Activated CD8-positive, alpha-beta memory T cell treated with anti-CD3 and anti-CD28 coated beads, Interleukin-2, amount 50 U/mL, for 1 hour (primary cell): ENCODE results near the gene MYEF2.

Source experiments
- DNase-seq: peaks from one replicate; pipeline ENCODE4 v3.0.0-alpha.2; 2020; ENCODE audit errors: extremely low read depth

The MYEF2 gene

DNA sequence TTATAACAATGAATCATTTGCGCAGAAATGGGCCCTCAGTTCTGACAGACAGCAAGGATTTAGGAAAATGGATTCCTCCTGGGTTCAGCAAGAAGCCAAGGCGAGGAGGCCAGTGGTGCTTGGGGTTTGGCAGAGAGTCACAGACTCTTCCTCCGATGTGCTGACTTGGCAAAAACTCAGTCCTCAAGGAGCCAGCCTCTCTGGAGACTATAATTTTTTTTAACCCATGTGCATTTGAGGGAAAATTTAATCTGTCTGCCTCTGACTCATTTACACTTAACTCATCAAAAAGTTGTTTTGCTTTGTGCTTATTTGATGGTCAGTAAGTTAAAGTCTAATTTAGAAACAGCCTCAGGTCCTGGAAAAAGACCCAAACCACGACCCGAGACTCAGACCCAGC is 91.5 kb downstream of the MYEF2 start:
- DNase-seq: no peak

DNA sequence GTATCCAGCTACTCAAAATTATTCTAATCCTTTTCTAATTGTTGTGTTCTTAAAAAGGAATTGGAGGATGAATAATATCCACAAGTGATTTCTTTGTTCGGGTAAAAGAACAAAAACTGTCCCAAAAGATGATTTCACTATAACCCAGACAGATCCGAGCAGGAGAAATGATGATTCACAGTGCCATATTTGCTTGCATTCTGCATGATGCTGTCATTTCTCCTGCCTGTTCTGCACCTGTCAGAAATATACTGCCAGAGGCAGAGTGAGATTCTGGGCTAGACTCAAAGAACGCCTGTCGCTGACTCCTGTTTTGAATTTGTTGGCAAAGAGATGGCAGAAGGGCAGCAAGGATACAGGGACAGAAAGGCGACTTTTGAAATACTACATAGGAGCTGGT is 92.0 kb downstream of the MYEF2 start:
- DNase-seq: no peak

DNA sequence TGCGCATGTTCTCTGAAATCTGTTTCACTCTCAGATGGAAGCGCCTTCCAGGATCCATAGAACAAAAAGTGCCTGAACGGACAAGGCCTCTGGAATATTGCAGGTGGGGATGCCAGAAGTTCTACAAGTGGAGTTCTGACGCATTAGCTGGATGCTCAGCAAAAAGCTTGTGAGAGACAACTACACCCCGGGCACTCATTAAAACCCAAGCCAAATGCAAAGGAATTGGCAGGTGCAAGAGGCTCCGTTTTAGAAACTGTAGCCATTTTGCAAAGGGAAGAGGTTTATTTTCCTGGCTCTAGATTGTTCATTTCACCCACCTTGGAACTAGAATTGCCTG is 92.5 kb downstream of the MYEF2 start:
- no peak for DNase-seq

DNA sequence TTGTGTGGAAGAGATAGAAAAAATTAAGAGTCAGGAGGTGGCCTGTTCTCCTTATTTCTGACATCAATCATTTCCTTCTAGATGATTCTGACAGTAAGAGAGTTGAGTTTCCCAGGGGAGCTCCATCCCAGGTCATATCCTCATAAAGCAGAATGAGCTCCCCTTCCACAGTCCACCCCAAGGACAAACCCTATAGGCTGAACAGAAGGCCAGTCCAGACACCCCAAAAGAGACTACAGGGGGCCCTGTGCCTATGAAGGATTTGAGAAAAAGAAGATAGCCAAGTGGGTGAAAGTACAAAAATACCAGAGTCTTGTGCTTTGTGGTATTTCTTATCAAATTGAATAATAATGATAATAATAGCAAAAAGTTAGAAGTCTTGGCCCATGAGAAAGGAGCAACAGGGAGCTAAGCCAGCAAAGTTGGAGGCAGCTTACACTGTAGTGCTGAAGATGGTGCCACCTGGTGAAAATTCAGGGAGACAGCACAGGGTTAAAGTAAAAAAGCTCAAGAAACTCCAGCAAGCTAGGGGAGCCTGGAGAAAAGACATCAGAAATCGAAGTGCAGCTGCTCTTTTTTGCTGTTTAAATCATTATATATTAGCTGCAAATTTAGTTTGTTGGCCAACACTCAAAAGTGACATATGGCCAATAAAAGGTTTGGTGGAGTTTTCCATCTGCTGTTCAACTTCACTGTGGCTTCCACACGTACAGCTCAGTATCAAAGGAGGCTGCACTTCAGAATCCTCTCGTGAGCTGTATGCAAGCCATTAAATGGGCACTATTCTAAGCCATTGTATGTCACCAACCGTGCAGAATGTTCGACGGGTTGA is 93.1 kb downstream of the MYEF2 start:
- DNase-seq: no peak
